Gastroesophageal sphincter (tissue), 4 donors: ENCODE measurements around the gene C2CD4D. TPM values are rescaled to one million over a fixed set of nuclear protein-coding genes. Genes with fewer than 3 reads are reported as not detected.

Experiments
- ATAC-seq: fragments of 150-250 bp; one replicate; pipeline ENCODE4 v1.9.1; 2016; ENCODE audit warnings: mild to moderate bottlenecking, moderate library complexity
- H3K27ac ChIP-seq, 4 donors: fragments of 200-600 bp; sonication (generic) in 3 of 4; 1 replicate in 3 of 4; 2 replicates in 1 of 4; pipeline ENCODE4 v1.5.1; 2016 to 2019
- H3K27me3 ChIP-seq: fragments of 200-600 bp; sonication (generic); one replicate; pipeline ENCODE4 v1.5.1; 2019
- H3K36me3 ChIP-seq, 2 donors: fragments of 200-600 bp; sonication (generic); one replicate each; pipeline ENCODE4 v1.5.1; 2019; ENCODE audit warnings: control low read depth in 1 of 2
- H3K4me1 ChIP-seq, 3 donors: fragments of 200-600 bp; sonication (generic); 1 replicate in 2 of 3; 2 replicates in 1 of 3; pipeline ENCODE4 v1.5.1; 2016 to 2019; ENCODE audit warnings: control low read depth in 2 of 3
- H3K4me3 ChIP-seq, 2 donors: fragments of 200-600 bp; sonication (generic); one replicate each; pipeline ENCODE4 v1.5.1; 2019; ENCODE audit warnings: mild to moderate bottlenecking in 1 of 2, moderate library complexity in 1 of 2
- H3K9me3 ChIP-seq, 3 donors: fragments of 200-600 bp; sonication (generic); one replicate each; pipeline ENCODE4 v1.5.1; 2017 to 2019; ENCODE audit warnings: control low read depth in 2 of 3
- CTCF ChIP-seq, 4 experiments: fragments of 200-600 bp in 2 of 4; fragments of 450-650 bp in 2 of 4; sonication (generic) in 1 of 4; IDR thresholded peaks; one replicate each; pipeline ENCODE4 v1.5.1; 2017 to 2019; ENCODE audit warnings: antibody characterized with exemption in 4 of 4, mild to moderate bottlenecking in 2 of 4, moderate library complexity in 2 of 4
- EP300 ChIP-seq: sonication (generic); formaldehyde crosslinking; IDR thresholded peaks from one replicate; pipeline ENCODE4 v1.6.1; 2017; ENCODE audit warnings: antibody characterized with exemption, mild to moderate bottlenecking
- POLR2A ChIP-seq, 2 donors: fragments of 450-650 bp; IDR thresholded peaks; one replicate each; pipeline ENCODE4 v1.6.1; 2017; ENCODE audit warnings: antibody characterized with exemption in 2 of 2, mild to moderate bottlenecking in 2 of 2, moderate library complexity in 1 of 2
- POLR2AphosphoS5 ChIP-seq: sonication (generic); formaldehyde crosslinking; IDR thresholded peaks from one replicate; pipeline ENCODE4 v1.6.1; 2017; ENCODE audit warnings: antibody characterized with exemption
- WGBS, 2 donors: methylation state at CpG; one replicate each; pipeline ENCODE4 v1.1.5; 2018; ENCODE audit warnings: low coverage in 1 of 2; 5-methylcytosine and 5-hydroxymethylcytosine counted together
- total RNA-seq, 4 donors: library from RNA; depleted of rRNA; stranded (reverse); fragments of >200 nt; gene quantifications; one replicate each; pipeline ENCODE4 v1.1.0, GENCODE V29; 2016

C2CD4D gene
- total RNA-seq, 4 donors from 2014 or later: not detected

- 80% methylated on average over 4 to 7 of the region's 26 CpGs for whole genome bisulfite sequencing, 2 donors
- no peak overlapping the region for H3K4me3 ChIP-seq
- no peak overlapping the region for H3K27ac ChIP-seq
- H3K9me3 ChIP-seq: no peaks in the 10 kb centered on the region
- H3K4me1 ChIP-seq: no peaks in the 10 kb centered on the region
- no peaks in the 10 kb centered on the region for H3K36me3 ChIP-seq
- no peak for ATAC-seq
- H3K27me3 ChIP-seq: peaks cover 10% of the 10 kb centered on the region
- TF ChIP-seq EP300 (no peak), CTCF (IDR thresholded peaks at IDR 0.05) (no peak)
Observed at GRCh38 chr1:151816548-151817352, 22.9 kb downstream of the C2CD4D start.

- Histone ChIP-seq H3K4me3 (no peak overlapping the region), H3K27ac (no peak overlapping the region), H3K4me1 (no peaks in the 10 kb centered on the region), H3K36me3 (no peaks in the 10 kb centered on the region), H3K9me3 (no peaks in the 10 kb centered on the region), H3K27me3 (peaks cover 9% of the 10 kb centered on the region)
- ATAC-seq: no peak
- no peak for TF ChIP-seq POLR2A (IDR thresholded peaks at IDR 0.05)
- TF ChIP-seq EP300: no peak
- no peak for TF ChIP-seq CTCF (IDR thresholded peaks at IDR 0.05)
- no peak for TF ChIP-seq POLR2AphosphoS5
- 85% methylated on average over 9 of the region's 12 CpGs; no CpG with 5 or more reads in 1 of the 2 donors for WGBS, 2 donors
Observed at GRCh38 chr1:151815716-151816327, 23.8 kb downstream of the C2CD4D start.

DNA sequence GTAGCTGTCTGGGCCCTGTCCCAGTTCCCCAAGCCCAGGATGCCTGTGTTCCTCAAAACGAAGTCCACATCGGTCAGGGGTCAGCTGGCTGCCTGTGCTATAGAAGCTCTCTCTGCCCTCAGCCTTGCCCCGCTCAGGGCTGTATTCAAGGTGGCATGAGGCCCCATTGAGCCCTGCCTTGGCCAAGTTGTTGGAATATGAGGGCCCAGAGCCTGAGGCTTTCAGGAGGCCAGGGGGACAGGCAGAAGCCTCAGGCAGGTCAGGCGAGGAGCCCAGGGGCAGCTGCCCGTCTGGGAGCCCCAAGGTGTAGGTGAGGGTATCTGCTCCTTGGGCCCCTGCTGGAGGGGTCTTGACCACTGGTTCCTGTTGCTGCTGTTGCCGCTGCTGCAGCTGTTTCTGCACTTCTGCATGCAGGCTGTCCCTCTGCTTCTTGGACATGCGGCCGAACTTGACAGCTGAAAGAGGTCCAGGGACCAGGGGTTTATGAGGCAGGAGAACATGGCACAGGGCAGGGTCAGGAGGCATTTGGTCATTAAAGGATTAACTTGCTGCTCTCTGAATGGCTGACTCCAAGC lies 24.6 kb downstream of the C2CD4D start:
- Histone ChIP-seq H3K9me3 (no peaks in the 10 kb centered on the region), H3K27me3 (peaks cover 3% of the 10 kb centered on the region), H3K36me3 (no peaks in the 10 kb centered on the region), H3K27ac (no peak overlapping the region), H3K4me1 (no peaks in the 10 kb centered on the region), H3K4me3 (no peak overlapping the region)
- ATAC-seq: no peak
- TF ChIP-seq EP300 (no peak), POLR2A (IDR thresholded peaks at IDR 0.05) (no peak), CTCF (IDR thresholded peaks at IDR 0.05) (no peak), POLR2AphosphoS5 (no peak)
- 72 to 100% methylated on average over 1 to 2 of the region's 8 CpGs for WGBS, 2 donors

DNA sequence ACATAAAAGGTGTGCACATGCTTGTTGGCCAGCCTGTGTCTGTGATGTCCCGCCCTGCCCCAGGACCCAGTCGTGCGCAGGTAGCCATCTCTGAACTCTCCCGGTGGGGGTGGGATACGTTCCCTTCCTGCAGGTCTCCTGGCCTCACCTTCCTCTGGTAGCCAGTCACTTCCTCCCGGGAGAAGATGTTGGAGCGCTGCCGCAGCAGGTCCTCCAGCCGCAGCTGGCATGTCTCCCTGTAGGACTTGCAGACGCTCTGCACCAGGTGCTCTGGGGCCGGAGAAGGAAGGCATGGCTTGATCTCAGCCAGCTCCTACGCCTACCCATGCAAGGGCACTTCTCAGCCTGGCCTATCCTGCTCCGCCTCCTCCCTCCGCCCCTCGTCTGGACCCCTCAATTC lies 25.2 kb downstream of the C2CD4D start:
- Histone ChIP-seq H3K36me3 (no peaks in the 10 kb centered on the region), H3K27ac (no peak overlapping the region), H3K9me3 (no peaks in the 10 kb centered on the region), H3K27me3 (no peaks in the 10 kb centered on the region), H3K4me3 (no peak overlapping the region), H3K4me1 (no peaks in the 10 kb centered on the region)
- no peak for ATAC-seq
- TF ChIP-seq EP300 (no peak), POLR2AphosphoS5 (no peak)
- WGBS, 2 donors: 78 to 80% methylated on average over 1 to 10 of the region's 15 CpGs

GRCh38 chr1:151813271-151813977 lies 26.2 kb downstream of the C2CD4D start:
- 54 to 83% methylated on average over 1 to 3 of the region's 12 CpGs for WGBS, 2 donors
- no peak for ATAC-seq
- H3K27me3 ChIP-seq: no peaks in the 10 kb centered on the region

More at GRCh38 chr1:151813271-151813977, 26.2 kb downstream of the C2CD4D start:
- H3K9me3 ChIP-seq: no peaks in the 10 kb centered on the region
- no peaks in the 10 kb centered on the region for H3K4me1 ChIP-seq
- H3K27ac ChIP-seq: no peak overlapping the region
- TF ChIP-seq POLR2AphosphoS5 (no peak), CTCF (IDR thresholded peaks at IDR 0.05) (no peak), EP300 (no peak), POLR2A (IDR thresholded peaks at IDR 0.05) (no peak)
- H3K36me3 ChIP-seq: no peaks in the 10 kb centered on the region
- no peak overlapping the region for H3K4me3 ChIP-seq
